Measurements from ENCODE around the gene RSBN1. TPM values are rescaled to one million over a fixed set of nuclear protein-coding genes. Genes with fewer than 3 reads are reported as not detected.

RSBN1 gene
- total and polyA plus RNA-seq, 2 experiments from 2014 or later: 15.4 to 17.4 TPM

- H3K27me3 Mint-ChIP-seq (ENCODE audit: insufficient read depth, low read depth, poor library complexity): no peaks in the 10 kb centered on the region
Measured at GRCh38 chr1:113857776-113858175, 45.5 kb upstream of the RSBN1 start.

More at GRCh38 chr1:113857776-113858175, 45.5 kb upstream of the RSBN1 start:
- Mint-ChIP-seq H3K4me1 (no peaks in the 10 kb centered on the region), H3K9me3 (no peaks in the 10 kb centered on the region), H3K4me3 (no peak overlapping the region), H3K27ac (no peak overlapping the region), H3K36me3 (ENCODE audit: low read depth) (no peaks in the 10 kb centered on the region)
- H3F3A ChIP-seq (replicated peaks; ENCODE audit: low read depth): no peaks in the 10 kb centered on the region
- no peak overlapping the region for H3K4me3 ChIP-seq
- H3K79me2 ChIP-seq (replicated peaks; ENCODE audit: insufficient read depth): no peaks in the 10 kb centered on the region
- no peaks in the 10 kb centered on the region for H3K9me2 ChIP-seq (ENCODE audit: insufficient read depth)
- no peak for DNase-seq (ENCODE audit: low spot score)
- no peak overlapping the region for H3K27ac ChIP-seq (ENCODE audit: low read depth)
- no peaks in the 10 kb centered on the region for H4K20me1 ChIP-seq (replicated peaks; ENCODE audit: insufficient read depth)
- TF ChIP-seq, protein P1, sequence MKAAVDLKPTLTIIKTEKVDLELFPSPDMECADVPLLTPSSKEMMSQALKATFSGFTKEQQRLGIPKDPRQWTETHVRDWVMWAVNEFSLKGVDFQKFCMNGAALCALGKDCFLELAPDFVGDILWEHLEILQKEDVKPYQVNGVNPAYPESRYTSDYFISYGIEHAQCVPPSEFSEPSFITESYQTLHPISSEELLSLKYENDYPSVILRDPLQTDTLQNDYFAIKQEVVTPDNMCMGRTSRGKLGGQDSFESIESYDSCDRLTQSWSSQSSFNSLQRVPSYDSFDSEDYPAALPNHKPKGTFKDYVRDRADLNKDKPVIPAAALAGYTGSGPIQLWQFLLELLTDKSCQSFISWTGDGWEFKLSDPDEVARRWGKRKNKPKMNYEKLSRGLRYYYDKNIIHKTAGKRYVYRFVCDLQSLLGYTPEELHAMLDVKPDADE (IDR thresholded peaks at IDR 0.05): no peak
- no peak for TF ChIP-seq ZNF331 (CRISPR knock-in tag; IDR thresholded peaks at IDR 0.05; ENCODE audit: low read depth)
- no peak for TF ChIP-seq NANOG (IDR thresholded peaks at IDR 0.05; ENCODE audit: borderline replicate concordance)
- TF ChIP-seq EZH2 (IDR thresholded peaks at IDR 0.05; ENCODE audit: low read depth, unreplicated experiment): no peak
- no peak for TF ChIP-seq CREB1 (CRISPR knock-in tag; IDR thresholded peaks at IDR 0.05; ENCODE audit: low read depth)
- no peak for TF ChIP-seq ZNF114 (CRISPR knock-in tag; IDR thresholded peaks at IDR 0.05)
- TF ChIP-seq EZH2phosphoT487 (IDR thresholded peaks at IDR 0.05; ENCODE audit: unreplicated experiment): no peak
- TF ChIP-seq JUNB (IDR thresholded peaks at IDR 0.05; ENCODE audit: unreplicated experiment): no peak
- TF ChIP-seq, protein P2, sequence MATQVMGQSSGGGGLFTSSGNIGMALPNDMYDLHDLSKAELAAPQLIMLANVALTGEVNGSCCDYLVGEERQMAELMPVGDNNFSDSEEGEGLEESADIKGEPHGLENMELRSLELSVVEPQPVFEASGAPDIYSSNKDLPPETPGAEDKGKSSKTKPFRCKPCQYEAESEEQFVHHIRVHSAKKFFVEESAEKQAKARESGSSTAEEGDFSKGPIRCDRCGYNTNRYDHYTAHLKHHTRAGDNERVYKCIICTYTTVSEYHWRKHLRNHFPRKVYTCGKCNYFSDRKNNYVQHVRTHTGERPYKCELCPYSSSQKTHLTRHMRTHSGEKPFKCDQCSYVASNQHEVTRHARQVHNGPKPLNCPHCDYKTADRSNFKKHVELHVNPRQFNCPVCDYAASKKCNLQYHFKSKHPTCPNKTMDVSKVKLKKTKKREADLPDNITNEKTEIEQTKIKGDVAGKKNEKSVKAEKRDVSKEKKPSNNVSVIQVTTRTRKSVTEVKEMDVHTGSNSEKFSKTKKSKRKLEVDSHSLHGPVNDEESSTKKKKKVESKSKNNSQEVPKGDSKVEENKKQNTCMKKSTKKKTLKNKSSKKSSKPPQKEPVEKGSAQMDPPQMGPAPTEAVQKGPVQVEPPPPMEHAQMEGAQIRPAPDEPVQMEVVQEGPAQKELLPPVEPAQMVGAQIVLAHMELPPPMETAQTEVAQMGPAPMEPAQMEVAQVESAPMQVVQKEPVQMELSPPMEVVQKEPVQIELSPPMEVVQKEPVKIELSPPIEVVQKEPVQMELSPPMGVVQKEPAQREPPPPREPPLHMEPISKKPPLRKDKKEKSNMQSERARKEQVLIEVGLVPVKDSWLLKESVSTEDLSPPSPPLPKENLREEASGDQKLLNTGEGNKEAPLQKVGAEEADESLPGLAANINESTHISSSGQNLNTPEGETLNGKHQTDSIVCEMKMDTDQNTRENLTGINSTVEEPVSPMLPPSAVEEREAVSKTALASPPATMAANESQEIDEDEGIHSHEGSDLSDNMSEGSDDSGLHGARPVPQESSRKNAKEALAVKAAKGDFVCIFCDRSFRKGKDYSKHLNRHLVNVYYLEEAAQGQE (IDR thresholded peaks at IDR 0.05; ENCODE audit: unreplicated experiment): no peak
- TF ChIP-seq POLR2AphosphoS5 (IDR thresholded peaks at IDR 0.05; ENCODE audit: low read depth): no peak
- TF ChIP-seq STAT1 (IDR thresholded peaks at IDR 0.05; ENCODE audit: unreplicated experiment): no peak
- no peak for TF ChIP-seq CTCF (conservative IDR thresholded peaks at IDR 0.05; ENCODE audit: low read depth in 2 of 2)
- no peak for TF ChIP-seq ZNF462 (CRISPR knock-in tag; IDR thresholded peaks at IDR 0.05)
- no peaks in the 10 kb centered on the region for H3K27me3 ChIP-seq (ENCODE audit: insufficient read depth)
- H3K4me1 ChIP-seq (ENCODE audit: insufficient read depth): no peaks in the 10 kb centered on the region
- ATAC-seq: no peak
- no peaks in the 10 kb centered on the region for H3K36me3 ChIP-seq (ENCODE audit: insufficient read depth)
- no peak overlapping the region for H3K4me2 ChIP-seq
- peak overlapping the region; percentile 90; the same call in 1 of the 2 replicates for H2AFZ ChIP-seq
